AG04450 (cell line): Measurements from ENCODE around the gene SEC14L1. TPM values are rescaled to one million over a fixed set of nuclear protein-coding genes. Genes with fewer than 3 reads are reported as not detected.

Experiments used
- CTCF ChIA-PET: fragments of 300-600, 350-600 bp; formaldehyde crosslinking; extraction: SDS; loops from one replicate; lab custom pipeline; 2022; ENCODE audit warnings: antibody characterized with exemption, inconsistent platforms; lab: Charles Lee
- POLR2A ChIA-PET: fragments of 350-600 bp; formaldehyde crosslinking; extraction: SDS; loops from one replicate; lab custom pipeline; 2021; ENCODE audit warnings: antibody characterized with exemption, inconsistent platforms; lab: Yijun Ruan, JAX
- DNase-seq: peaks from one replicate; pipeline ENCODE4 v3.0.0-alpha.2; 2011; ENCODE audit warnings: low read depth, low spot score
- H3K27ac ChIP-seq: one replicate; pipeline ENCODE4 v1.5.1; 2012; ENCODE audit warnings: low read depth, low read length, control low read depth
- H3K27me3 ChIP-seq: one replicate; pipeline ENCODE4 v1.6.0; 2012; ENCODE audit warnings: low read length; ENCODE audit not compliant: control insufficient read depth, insufficient read depth
- H3K4me3 ChIP-seq: 2 replicates; pipeline ENCODE4 v1.5.1; 2011; ENCODE audit warnings: mild to moderate bottlenecking, low read depth, low read length, control low read depth
- H3K9me3 ChIP-seq: 2 replicates; pipeline ENCODE4 v1.5.1; 2012; ENCODE audit warnings: low read length; ENCODE audit not compliant: control insufficient read depth, insufficient read depth
- polyA plus RNA-seq: library from polyadenylated mRNA; depleted of rRNA; stranded (reverse); fragments of >200 nt; gene quantifications from 2 replicates; pipeline ENCODE4 v1.2.3, GENCODE V29; 2011
- TF ChIP-seq, protein P1 (sequence below): IDR thresholded peaks from 2 replicates; pipeline ENCODE4 v1.5.1; 2011; ENCODE audit warnings: low read depth, low read length, control low read depth, inconsistent platforms

Gene SEC14L1
- polyA plus RNA-seq, 1 experiment: 38.7 TPM

DNA sequence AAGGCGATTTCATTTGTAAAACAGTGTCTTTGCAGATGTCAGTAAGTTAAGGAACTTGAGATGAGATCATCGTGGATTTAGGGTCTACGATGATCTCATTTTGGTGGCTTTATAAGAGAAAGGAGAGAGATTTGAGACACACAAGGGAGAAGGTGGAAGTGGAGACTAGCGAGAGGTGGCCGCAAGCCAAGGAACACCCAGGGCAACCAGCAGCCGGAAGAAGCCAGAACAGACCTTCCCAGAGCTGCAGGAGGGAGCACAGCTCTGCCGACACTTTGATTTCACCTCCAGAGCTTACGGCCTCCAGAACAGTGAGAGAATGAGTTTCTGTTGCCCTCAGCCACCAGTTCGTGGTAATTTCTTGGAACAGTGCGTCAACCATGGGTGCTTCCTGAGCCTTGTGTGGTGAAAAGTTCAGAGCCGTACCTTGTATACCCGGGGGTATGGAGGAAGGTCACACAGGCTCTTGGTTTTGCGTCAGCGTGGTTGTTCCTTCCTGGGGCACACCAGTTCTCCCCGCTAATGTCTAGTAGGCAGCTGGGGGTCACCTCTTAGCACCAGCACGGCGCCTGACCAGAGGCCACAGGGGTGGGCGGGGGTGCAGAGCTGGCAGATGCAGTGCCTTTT lies 12.9 kb upstream of the SEC14L1 start:
- ChIA-PET POLR2A (interaction anchor here (2.9 kb wide), 1 partner anchor 13 kb away, joined by 13 read pairs; the partner anchor contains the start of gene SEC14L1), CTCF (no interaction called here)
- no peak overlapping the region for H3K4me3 ChIP-seq
- H3K9me3 ChIP-seq: no peaks in the 10 kb centered on the region; the same call in 1 of the 2 replicates
- no peak for DNase-seq
- no peak overlapping the region for H3K27ac ChIP-seq
- TF ChIP-seq, protein P1, sequence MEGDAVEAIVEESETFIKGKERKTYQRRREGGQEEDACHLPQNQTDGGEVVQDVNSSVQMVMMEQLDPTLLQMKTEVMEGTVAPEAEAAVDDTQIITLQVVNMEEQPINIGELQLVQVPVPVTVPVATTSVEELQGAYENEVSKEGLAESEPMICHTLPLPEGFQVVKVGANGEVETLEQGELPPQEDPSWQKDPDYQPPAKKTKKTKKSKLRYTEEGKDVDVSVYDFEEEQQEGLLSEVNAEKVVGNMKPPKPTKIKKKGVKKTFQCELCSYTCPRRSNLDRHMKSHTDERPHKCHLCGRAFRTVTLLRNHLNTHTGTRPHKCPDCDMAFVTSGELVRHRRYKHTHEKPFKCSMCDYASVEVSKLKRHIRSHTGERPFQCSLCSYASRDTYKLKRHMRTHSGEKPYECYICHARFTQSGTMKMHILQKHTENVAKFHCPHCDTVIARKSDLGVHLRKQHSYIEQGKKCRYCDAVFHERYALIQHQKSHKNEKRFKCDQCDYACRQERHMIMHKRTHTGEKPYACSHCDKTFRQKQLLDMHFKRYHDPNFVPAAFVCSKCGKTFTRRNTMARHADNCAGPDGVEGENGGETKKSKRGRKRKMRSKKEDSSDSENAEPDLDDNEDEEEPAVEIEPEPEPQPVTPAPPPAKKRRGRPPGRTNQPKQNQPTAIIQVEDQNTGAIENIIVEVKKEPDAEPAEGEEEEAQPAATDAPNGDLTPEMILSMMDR: no peak
- no peaks in the 10 kb centered on the region for H3K27me3 ChIP-seq

DNA sequence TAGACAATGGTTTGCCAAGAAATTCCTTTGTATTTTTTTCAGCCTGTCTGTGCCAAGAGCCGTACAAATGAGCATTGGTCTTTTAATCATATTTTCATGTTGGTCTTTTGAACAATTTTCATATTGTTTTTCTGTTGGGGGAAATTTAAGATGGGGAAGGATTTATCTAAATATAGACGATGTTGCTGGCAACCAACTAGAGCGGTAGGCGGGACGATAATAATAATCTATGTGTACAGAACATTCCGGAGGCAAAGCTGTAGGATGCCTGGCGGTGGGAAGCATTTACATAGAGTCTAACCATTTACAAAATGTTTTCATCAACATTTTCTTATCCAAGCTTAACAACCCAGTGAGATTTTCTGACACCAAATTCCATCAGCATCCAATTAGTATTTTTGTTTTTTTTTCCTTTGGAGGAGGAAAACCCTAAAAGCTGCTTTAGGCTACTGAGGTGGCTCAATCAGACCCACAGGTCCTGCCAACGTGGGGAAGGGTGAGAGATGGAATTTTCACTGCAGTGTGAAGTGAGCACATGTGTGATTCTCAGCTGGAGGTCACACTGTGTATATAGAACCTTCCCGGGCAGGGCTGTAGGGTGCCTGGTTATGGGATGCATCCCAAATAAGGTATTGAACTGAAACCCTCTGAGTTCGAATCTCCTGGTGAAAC lies 11.7 kb upstream of the SEC14L1 start:
- peak overlapping the region; percentile 65 for H3K27ac ChIP-seq
- DNase-seq: no peak
- TF ChIP-seq, protein P1: no peak
- no peaks in the 10 kb centered on the region for H3K9me3 ChIP-seq
- POLR2A ChIA-PET: interaction anchor here (0.6 to 2.9 kb wide), 6 partner anchors 12 to 467 kb away, joined by 3 to 13 read pairs (median 4); partner anchors contain the start of gene SEC14L1
- CTCF ChIA-PET: interaction anchor here (1.0 to 2.4 kb wide), 2 partner anchors 40 to 42 kb away, joined by 4 to 9 read pairs; no protein-coding TSS in a partner anchor
- H3K4me3 ChIP-seq: no peak overlapping the region
- no peaks in the 10 kb centered on the region for H3K27me3 ChIP-seq

DNA sequence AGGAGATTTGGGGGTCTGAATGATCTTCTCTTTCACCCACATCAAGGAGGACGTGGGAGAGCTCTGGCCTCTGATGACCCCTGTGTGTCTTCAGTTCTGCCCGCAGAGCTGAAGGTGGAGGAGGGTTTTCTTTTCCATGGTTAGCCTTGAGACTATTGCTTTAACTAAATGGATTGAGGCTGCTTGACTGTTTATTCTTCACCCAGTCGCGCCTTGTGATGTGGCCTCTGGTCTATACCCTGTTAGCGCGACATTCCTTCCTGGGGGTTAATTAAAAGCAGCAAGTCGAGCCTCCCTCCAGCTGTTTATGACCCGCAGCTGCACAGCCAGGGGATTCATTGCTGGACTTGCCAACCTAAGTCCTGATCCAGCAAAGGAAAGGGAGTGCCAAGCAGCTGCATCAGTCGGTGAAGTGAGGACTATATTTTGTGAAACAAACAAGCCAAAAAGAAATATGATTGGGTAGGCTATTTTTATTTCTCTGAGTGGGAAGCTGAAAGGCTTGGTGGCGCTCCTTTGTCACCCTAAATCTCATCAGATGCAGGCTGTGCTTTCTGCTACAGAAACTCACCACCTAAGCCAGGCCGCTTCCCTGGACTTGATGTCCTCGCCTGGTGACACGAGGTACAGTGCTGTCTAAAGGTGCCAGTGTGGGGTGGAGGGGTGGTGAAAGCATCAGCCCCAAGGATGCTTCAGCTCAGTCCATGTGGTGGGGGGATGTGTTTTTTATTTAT lies 11.0 kb upstream of the SEC14L1 start:
- ChIA-PET CTCF (interaction anchor here (1.0 to 2.4 kb wide), 2 partner anchors 41 to 43 kb away, joined by 4 to 9 read pairs; no protein-coding TSS in a partner anchor), POLR2A (interaction anchor here (0.7 to 2.9 kb wide), 4 partner anchors 11 to 41 kb away, joined by 3 to 13 read pairs (median 4); partner anchors contain the start of gene SEC14L1)
- no peaks in the 10 kb centered on the region for H3K27me3 ChIP-seq
- no peaks in the 10 kb centered on the region for H3K9me3 ChIP-seq
- H3K4me3 ChIP-seq: no peak overlapping the region
- peak overlapping the region; percentile 65 for H3K27ac ChIP-seq
- TF ChIP-seq, protein P1: no peak
- no peak for DNase-seq

DNA sequence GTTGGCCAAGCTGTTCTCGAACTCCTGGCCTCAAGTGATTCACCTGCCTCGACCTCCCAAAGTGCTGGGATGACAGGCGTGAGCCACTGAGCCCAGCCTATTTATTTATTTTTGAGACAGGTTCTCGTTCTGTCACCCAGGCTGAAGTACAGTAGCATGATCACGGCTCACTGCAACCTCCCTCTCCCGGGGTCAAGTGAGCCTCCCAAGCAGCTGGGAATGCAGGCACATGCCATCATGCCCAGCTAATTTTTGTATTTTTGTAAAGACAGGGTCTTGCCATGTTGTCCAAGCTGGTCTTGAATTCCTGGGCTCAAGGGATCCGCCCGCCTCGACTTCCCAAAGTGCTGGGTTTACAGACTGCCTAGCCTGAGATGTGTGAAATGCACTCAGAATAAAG lies 10.2 kb upstream of the SEC14L1 start:
- Histone ChIP-seq H3K9me3 (no peaks in the 10 kb centered on the region), H3K27ac (no peak overlapping the region), H3K4me3 (no peak overlapping the region), H3K27me3 (no peaks in the 10 kb centered on the region)
- TF ChIP-seq, protein P1: no peak
- DNase-seq: no peak
- ChIA-PET POLR2A (interaction anchor here (2.9 kb wide), 1 partner anchor 10 kb away, joined by 13 read pairs; the partner anchor contains the start of gene SEC14L1), CTCF (interaction anchor here (2.4 kb wide), 1 partner anchor 42 kb away, joined by 9 read pairs; no protein-coding TSS in a partner anchor)
